ENCODE results near the gene JSRP1. TPM values are rescaled to one million over a fixed set of nuclear protein-coding genes. Genes with fewer than 3 reads are reported as not detected.
A peak's percentile ranks its signal among the peaks of the same experiment; 100 is the strongest.

The JSRP1 gene
- total RNA-seq, 4 donors from 2014 or later, result 1.5 TPM; not detected in 3

- WGBS, 2 donors, result 10% methylated on average over 2 of the region's 18 CpGs; no CpG with 5 or more reads in 1 of the 2 donors
- H3K27me3 ChIP-seq, result peaks cover 23 to 63% (median 29%) of the 10 kb centered on the region in 4 donors
- DNase-seq, result no peak
- H3K9me3 ChIP-seq, result no peaks in the 10 kb centered on the region
- intact Hi-C loops (cut with DNase I), result no loop called here
- peaks cover 27 to 50% (median 38%) of the 10 kb centered on the region in 3 donors for H3K4me1 ChIP-seq
- no peak for TF ChIP-seq CTCF (IDR thresholded peaks at IDR 0.05)
- H3K36me3 ChIP-seq, result peaks cover 0 to 17% (median 13%) of the 10 kb centered on the region in 3 donors
- H3K4me3 ChIP-seq, result peak overlapping the region in 2 of 4 donors; percentile 26 to 51
- no peak overlapping the region for H3K27ac ChIP-seq
These were observed 3.5 kb downstream of the JSRP1 start for GRCh38 chr19:2252797-2253105.

GRCh38 chr19:2252055-2252796 lies 4.0 kb downstream of the JSRP1 start:
- H3K9me3 ChIP-seq, result no peaks in the 10 kb centered on the region
- H3K36me3 ChIP-seq, result peaks cover 2 to 23% (median 18%) of the 10 kb centered on the region in 3 donors
- TF ChIP-seq CTCF (IDR thresholded peaks at IDR 0.05), result no peak
- TF ChIP-seq POLR2A (IDR thresholded peaks at IDR 0.05), result no peak
- intact Hi-C loops (cut with DNase I), result no loop called here
- peak overlapping the region in 2 of 4 donors; percentile 26 to 51 for H3K4me3 ChIP-seq
- DNase-seq, result no peak
- H3K4me1 ChIP-seq, result peaks cover 27 to 53% (median 39%) of the 10 kb centered on the region in 3 donors
- peaks cover 23 to 65% (median 29%) of the 10 kb centered on the region in 4 donors for H3K27me3 ChIP-seq
- WGBS, 2 donors, result 4 to 9% methylated on average over 15 to 23 of the region's 74 CpGs
- no peak overlapping the region for H3K27ac ChIP-seq

GRCh38 chr19:2251106-2252054 lies 4.8 kb downstream of the JSRP1 start:
- TF ChIP-seq CTCF (IDR thresholded peaks at IDR 0.05), result no peak
- no peak for TF ChIP-seq POLR2A (IDR thresholded peaks at IDR 0.05)
- no peak for DNase-seq
- H3K27me3 ChIP-seq, result peaks cover 23 to 65% (median 29%) of the 10 kb centered on the region in 4 donors
- H3K4me1 ChIP-seq, result peaks cover 27 to 60% (median 43%) of the 10 kb centered on the region in 3 donors
- no peak overlapping the region for H3K27ac ChIP-seq
- no peaks in the 10 kb centered on the region for H3K9me3 ChIP-seq
- WGBS, 2 donors, result no CpG with 5 or more reads among the region's 125 CpGs
- H3K4me3 ChIP-seq, result peak overlapping the region in 2 of 4 donors; percentile 26 to 51
- peaks cover 11 to 31% (median 26%) of the 10 kb centered on the region in 3 donors for H3K36me3 ChIP-seq
- intact Hi-C loops (cut with DNase I), result no loop called here

- intact Hi-C loops (cut with DNase I), result no loop called here
- TF ChIP-seq POLR2A (IDR thresholded peaks at IDR 0.05), result no peak
- no peak for TF ChIP-seq CTCF (IDR thresholded peaks at IDR 0.05)
- peaks cover 27 to 60% (median 43%) of the 10 kb centered on the region in 3 donors for H3K4me1 ChIP-seq
- H3K36me3 ChIP-seq, result peaks cover 17 to 38% (median 32%) of the 10 kb centered on the region in 3 donors
- peaks cover 23 to 65% (median 29%) of the 10 kb centered on the region in 4 donors for H3K27me3 ChIP-seq
- WGBS, 2 donors, result no CpG with 5 or more reads among the region's 40 CpGs
- no peak for DNase-seq
- H3K9me3 ChIP-seq, result no peaks in the 10 kb centered on the region
- peak overlapping the region in 2 of 4 donors; percentile 26 to 51 for H3K4me3 ChIP-seq
- H3K27ac ChIP-seq, result no peak overlapping the region
These were observed 5.5 kb downstream of the JSRP1 start for GRCh38 chr19:2250766-2251105.

All from esophagus squamous epithelium (tissue), 5 donors.